Prostate gland (tissue), 2 donors: ENCODE results near the gene TIRAP. TPM values are rescaled to one million over a fixed set of nuclear protein-coding genes. Genes with fewer than 3 reads are reported as not detected.

ENCODE experiments used
- DNase-seq: peaks from one replicate; pipeline ENCODE4 v3.0.0-alpha.2; 2019; ENCODE audit warnings: low spot score
- H3K27ac ChIP-seq, 2 donors: fragments of 200-600 bp; sonication (generic); 2 replicates each; pipeline ENCODE4 v1.5.1; 2017 to 2019
- H3K27me3 ChIP-seq: fragments of 200-600 bp; sonication (generic); replicated peaks from 2 replicates; pipeline ENCODE4 v1.5.1; 2019; ENCODE audit not compliant: insufficient read depth
- H3K36me3 ChIP-seq, 2 donors: fragments of 200-600 bp; sonication (generic); 1 replicate in 1 of 2; 2 replicates in 1 of 2; pipeline versions ENCODE4 v1.5.1 to v1.8.1; 2017 to 2019
- H3K4me1 ChIP-seq: fragments of 200-600 bp; sonication (generic); replicated peaks from 2 replicates; pipeline ENCODE4 v1.5.1; 2019
- H3K4me3 ChIP-seq, 2 donors: fragments of 200-600 bp; sonication (generic); 2 replicates each; pipeline ENCODE4 v1.5.1; 2017 to 2019
- H3K9me3 ChIP-seq: fragments of 200-600 bp; sonication (generic); 2 replicates; pipeline ENCODE4 v1.5.1; 2017
- CTCF ChIP-seq, 4 experiments: fragments of 200-600 bp in 2 of 4; fragments of 450-650 bp in 2 of 4; sonication (generic) in 2 of 4; IDR thresholded peaks; 1 replicate in 3 of 4; 2 replicates in 1 of 4; pipeline ENCODE4 v1.5.1; 2016 to 2019; ENCODE audit warnings: antibody characterized with exemption in 4 of 4, mild to moderate bottlenecking in 2 of 4, moderate library complexity in 2 of 4
- POLR2A ChIP-seq: fragments of 450-650 bp; IDR thresholded peaks from one replicate; pipeline ENCODE4 v1.6.1; 2016; ENCODE audit warnings: antibody characterized with exemption, mild to moderate bottlenecking
- POLR2AphosphoS5 ChIP-seq: sonication (generic); formaldehyde crosslinking; IDR thresholded peaks from one replicate; pipeline ENCODE4 v1.6.1; 2017; ENCODE audit warnings: antibody characterized with exemption
- WGBS: methylation state at CpG from one replicate; pipeline ENCODE4 v1.1.5; 2018; 5-methylcytosine and 5-hydroxymethylcytosine counted together
- intact Hi-C: fragments of 100-400 bp; cut with DNase I; formaldehyde crosslinking; loops from one replicate; pipeline ENCODE4 v1.14.2; 2022
- total RNA-seq, 2 donors: library from RNA; depleted of rRNA; stranded (reverse); fragments of >200 nt; gene quantifications; one replicate each; pipeline ENCODE4 v1.1.0, GENCODE V29; 2016

Gene TIRAP
- total RNA-seq, 2 donors from 2014 or later, result 15.2 to 19.9 TPM

GRCh38 chr11:126329644-126330211 is 46.8 kb downstream of the TIRAP start:
- 90% methylated on average over 11 of the region's 11 CpGs for WGBS
- H3K9me3 ChIP-seq, result no peaks in the 10 kb centered on the region
- no peaks in the 10 kb centered on the region for H3K36me3 ChIP-seq
- H3K4me1 ChIP-seq, result no peaks in the 10 kb centered on the region
- no peaks in the 10 kb centered on the region for H3K27me3 ChIP-seq
- intact Hi-C loops, result no loop called here
- DNase-seq, result no peak
- no peak overlapping the region for H3K27ac ChIP-seq
- no peak overlapping the region for H3K4me3 ChIP-seq
- TF ChIP-seq CTCF (IDR thresholded peaks at IDR 0.05), result no peak
- no peak for TF ChIP-seq POLR2A
- TF ChIP-seq POLR2AphosphoS5, result no peak

GRCh38 chr11:126331286-126331685 is 48.4 kb downstream of the TIRAP start:
- 95% methylated on average over 13 of the region's 13 CpGs for WGBS
- DNase-seq, result no peak
- no peak overlapping the region for H3K27ac ChIP-seq
- H3K4me1 ChIP-seq, result no peaks in the 10 kb centered on the region
- H3K27me3 ChIP-seq, result no peaks in the 10 kb centered on the region
- no peak overlapping the region for H3K4me3 ChIP-seq
- H3K36me3 ChIP-seq, result no peaks in the 10 kb centered on the region
- no peaks in the 10 kb centered on the region for H3K9me3 ChIP-seq
- TF ChIP-seq CTCF (IDR thresholded peaks at IDR 0.05) (no peak), POLR2A (no peak), POLR2AphosphoS5 (no peak)
- intact Hi-C loops, result no loop called here

GRCh38 chr11:126332221-126332711 is 49.4 kb downstream of the TIRAP start:
- intact Hi-C loops, result no loop called here
- Histone ChIP-seq H3K36me3 (no peaks in the 10 kb centered on the region), H3K9me3 (no peaks in the 10 kb centered on the region), H3K4me3 (no peak overlapping the region), H3K27ac (no peak overlapping the region), H3K27me3 (no peaks in the 10 kb centered on the region), H3K4me1 (no peaks in the 10 kb centered on the region)
- TF ChIP-seq POLR2AphosphoS5, result no peak
- TF ChIP-seq CTCF (IDR thresholded peaks at IDR 0.05), result no peak
- TF ChIP-seq POLR2A, result no peak
- DNase-seq, result no peak
- WGBS, result 70% methylated on average over 5 of the region's 5 CpGs

- no peak overlapping the region for H3K4me3 ChIP-seq
- WGBS, result 79% methylated on average over 7 of the region's 7 CpGs
- no peaks in the 10 kb centered on the region for H3K36me3 ChIP-seq
- no peaks in the 10 kb centered on the region for H3K4me1 ChIP-seq
- no peaks in the 10 kb centered on the region for H3K9me3 ChIP-seq
- intact Hi-C loops, result no loop called here
- TF ChIP-seq POLR2A (no peak), CTCF (IDR thresholded peaks at IDR 0.05) (no peak), POLR2AphosphoS5 (no peak)
- H3K27me3 ChIP-seq, result no peaks in the 10 kb centered on the region
- H3K27ac ChIP-seq, result no peak overlapping the region
- DNase-seq, result no peak
Measured at GRCh38 chr11:126333142-126333541, 50.2 kb downstream of the TIRAP start.

GRCh38 chr11:126334659-126335462 is 52.0 kb downstream of the TIRAP start:
- TF ChIP-seq CTCF (IDR thresholded peaks at IDR 0.05), result no peak
- TF ChIP-seq POLR2A, result no peak
- TF ChIP-seq POLR2AphosphoS5, result no peak
- 95% methylated on average over 6 of the region's 6 CpGs for WGBS
- Histone ChIP-seq H3K36me3 (no peaks in the 10 kb centered on the region), H3K4me1 (no peaks in the 10 kb centered on the region), H3K27ac (no peak overlapping the region), H3K27me3 (no peaks in the 10 kb centered on the region), H3K4me3 (no peak overlapping the region), H3K9me3 (no peaks in the 10 kb centered on the region)
- intact Hi-C loops, result no loop called here
- no peak for DNase-seq
